Measurements from ENCODE around the gene DDX50. TPM values are rescaled to one million over a fixed set of nuclear protein-coding genes. Genes with fewer than 3 reads are reported as not detected.

Gene DDX50
- total and polyA plus RNA-seq, 2 donors (not counting 3 experiments of a cell fraction or from before 2014, with no cell fraction given), result 14.8 to 28.2 TPM

GRCh38 chr10:68955832-68956532 lies 54.9 kb downstream of the DDX50 start, which contains the start of gene DDX21:
DDX21 (plus strand) TSS chr10:68956170; CDS start chr10:68956226, 56 bp downstream.
- peak; percentile 92 for DNase-seq (ENCODE audit: low read depth, low spot score)
- CTCF ChIA-PET, result interaction anchor here (0.6 to 1.6 kb wide), 9 partner anchors 30 to 457 kb away, joined by 3 to 6 read pairs (median 3); partner anchors contain the start of gene DDX50
- H3K27ac ChIP-seq (ENCODE audit: insufficient read depth, low read depth, low read length), result peak within 1 kb of the TSS; percentile 69
- H3K9me3 ChIP-seq (replicated peaks; ENCODE audit: control insufficient read depth, insufficient read depth, low read length), result no peaks in the 10 kb centered on the region
- H3K9me1 ChIP-seq (replicated peaks; ENCODE audit: control insufficient read depth, extremely low read depth, insufficient read depth, low read length), result no peaks in the 10 kb centered on the region
- peaks cover 0 to 6% of the 10 kb centered on the region in 2 experiments for H3K36me3 ChIP-seq (ENCODE audit: control insufficient read depth in 2 of 2, extremely low read depth in 1 of 2, insufficient read depth in 2 of 2, low read length in 2 of 2)
- peaks cover 8% of the 10 kb centered on the region for H4K20me1 ChIP-seq (replicated peaks; ENCODE audit: control insufficient read depth, extremely low read depth, insufficient read depth, low read length)
- POLR2A ChIA-PET, result interaction anchor here (0.6 to 0.9 kb wide), 2 partner anchors 14 to 22 kb away, joined by 3 read pairs; no protein-coding TSS in a partner anchor
- H2AFZ ChIP-seq (ENCODE audit: low read depth, low read length), result peak within 1 kb of the TSS; percentile 61
- FAIRE-seq, result peak; percentile 91
- H3K4me2 ChIP-seq (ENCODE audit: insufficient read depth, low read length), result peak within 1 kb of the TSS; percentile 98
- H3K4me1 ChIP-seq (ENCODE audit: control insufficient read depth, extremely low read depth, insufficient read depth, low read length), result peaks cover 20% of the 10 kb centered on the region
- peak; percentile 91 for TF ChIP-seq POLR2A (IDR thresholded peaks at IDR 0.05; ENCODE audit: low read depth, low read length)
- TF ChIP-seq MAX (IDR thresholded peaks at IDR 0.05; ENCODE audit: insufficient read depth, insufficient read length), result peak; percentile 87
- no peak for TF ChIP-seq GATA2 (IDR thresholded peaks at IDR 0.05; ENCODE audit: insufficient read depth, insufficient read length, low read depth, low read length)
- TF ChIP-seq JUN (IDR thresholded peaks at IDR 0.05; ENCODE audit: borderline replicate concordance, insufficient read depth, insufficient read length, low read depth), result no peak
- TF ChIP-seq EZH2 (IDR thresholded peaks at IDR 0.05; ENCODE audit: borderline replicate concordance, low read depth, low read length, severe bottlenecking), result no peak
- peak; percentile 51 to 59 for TF ChIP-seq CTCF (IDR thresholded peaks at IDR 0.05; ENCODE audit: extremely low read depth in 1 of 2, insufficient read depth in 1 of 2, low read depth in 1 of 2, low read length in 2 of 2)
- peak; percentile 95 for TF ChIP-seq MYC (IDR thresholded peaks at IDR 0.05; ENCODE audit: low read depth, low read length)
- no peak for TF ChIP-seq FOS (IDR thresholded peaks at IDR 0.05; ENCODE audit: borderline replicate concordance, insufficient read depth, low read length)
- peak; percentile 68 for TF ChIP-seq POLR2AphosphoS5 (IDR thresholded peaks at IDR 0.05; ENCODE audit: insufficient read depth, low read depth, low read length)
- no TSS peak for BruUV-seq (replicated peaks)
- peaks cover 49% of the 10 kb centered on the region for H3K79me2 ChIP-seq (ENCODE audit: control insufficient read depth, insufficient read depth, low read length)
- dilution Hi-C loops (cut with MboI; ENCODE audit: extremely low pct_ligation_motif_present, low sequenced_read_pairs) (no loop called here), intact Hi-C loops (cut with micrococcal nuclease) (loop anchor here (1.0 kb wide), 1 partner anchor 55 kb away; the partner anchor contains the start of gene DDX50)
- peak within 1 kb of the TSS; percentile 84 for H3K9ac ChIP-seq (replicated peaks; ENCODE audit: extremely low read depth, insufficient read depth, low read length)
- peak within 1 kb of the TSS; percentile 40 to 98 (median 80) for H3K4me3 ChIP-seq (replicated peaks in 1 of 3; ENCODE audit: insufficient read depth in 1 of 3, low read depth in 1 of 3, low read length in 3 of 3)
- no peaks in the 10 kb centered on the region for H3K27me3 ChIP-seq (ENCODE audit: control insufficient read depth in 2 of 2, insufficient read depth in 2 of 2, low read length in 2 of 2)
